Stimulated activated naive CD4-positive, alpha-beta T cell (primary cell): ENCODE measurements around the gene GIPR.

ENCODE experiments used
- DNase-seq, 6 experiments: peaks; one replicate each; lab custom pipeline; 2025; lab: John Stamatoyannopoulos, UW

Gene GIPR

GRCh38 chr19:45730368-45731288 is 62.6 kb downstream of the GIPR start, which contains the start of gene FBXO46:
TSS of gene FBXO46 (minus strand) at chr19:45730896. CDS start at chr19:45713495, 17,401 bp downstream.
- DNase-seq: peak; percentile 86 to 94 (median 89)
